GM18526 (cell line): ENCODE data around the gene MBP.

Source experiments
- POLR2A ChIP-seq: IDR thresholded peaks from 3 replicates; pipeline ENCODE4 v1.6.1; 2011; ENCODE audit not compliant: insufficient read length; ENCODE audit errors: extremely low read depth

The MBP gene

GRCh38 chr18:77132369-77133050 is at the start of gene MBP:
Gene MBP, minus strand, starts transcription at chr18:77132783. Its CDS starts 27,522 bp downstream, at chr18:77105261.
- TF ChIP-seq POLR2A = peak; percentile 80

GRCh38 chr18:77181950-77182707 is 49.5 kb upstream of the MBP start:
- no peak for TF ChIP-seq POLR2A

- no peak for TF ChIP-seq POLR2A
These were observed 46.0 kb upstream of the MBP start for GRCh38 chr18:77178559-77178958.

- no peak for TF ChIP-seq POLR2A
These were observed 44.4 kb upstream of the MBP start for GRCh38 chr18:77177009-77177408.

- TF ChIP-seq POLR2A = no peak
These were observed 40.9 kb upstream of the MBP start for GRCh38 chr18:77173275-77174030.

- no peak for TF ChIP-seq POLR2A
These were observed 38.4 kb upstream of the MBP start for GRCh38 chr18:77170890-77171410.

GRCh38 chr18:77168811-77169311 is 36.3 kb upstream of the MBP start:
- TF ChIP-seq POLR2A = no peak

- TF ChIP-seq POLR2A = no peak
These were observed 34.7 kb upstream of the MBP start for GRCh38 chr18:77167251-77167650.

- no peak for TF ChIP-seq POLR2A
These were observed 33.9 kb upstream of the MBP start for GRCh38 chr18:77166523-77166922.

GRCh38 chr18:77165503-77166188 is 33.1 kb upstream of the MBP start:
- TF ChIP-seq POLR2A = no peak

- TF ChIP-seq POLR2A = no peak
These were observed 32.3 kb upstream of the MBP start for GRCh38 chr18:77164763-77165485.

- TF ChIP-seq POLR2A = no peak
These were observed 31.4 kb upstream of the MBP start for GRCh38 chr18:77164026-77164425.

GRCh38 chr18:77162580-77162979 is 30.0 kb upstream of the MBP start:
- TF ChIP-seq POLR2A = no peak

GRCh38 chr18:77161961-77162360 is 29.4 kb upstream of the MBP start:
- TF ChIP-seq POLR2A = no peak
